Measurements from ENCODE around the gene ZNF579.
"Not testable (repeated sequence)": the region's sequence is repeated elsewhere in the genome, so short reads cannot be mapped to it uniquely, and the experiment has no call there.

ZNF579 gene

GRCh38 chr19:55578031-55578760 lies 2.5 kb downstream of the ZNF579 start:
- Histone ChIP-seq H3K36me3 (ENCODE audit: insufficient read depth, low read length) (peaks cover 15% of the 10 kb centered on the region; the same call in 1 of the 2 replicates), H3K27ac (no peak overlapping the region), H3K9ac (ENCODE audit: insufficient read length) (no peak overlapping the region), H3K4me3 (no peak overlapping the region), H3K9me3 (ENCODE audit: low read depth, low read length) (no peaks in the 10 kb centered on the region)
- TF ChIP-seq FOXP2 (optimal IDR thresholded peaks at IDR 0.05; ENCODE audit: control extremely low read depth, extremely low read length, insufficient read depth) (no peak), EZH2 (IDR thresholded peaks at IDR 0.05) (no peak), POLR2AphosphoS5 (IDR thresholded peaks at IDR 0.05; ENCODE audit: borderline replicate concordance, low read depth, low read length) (no peak)
- no peak for DNase-seq (ENCODE audit: low read depth, low spot score)

GRCh38 chr19:55576746-55577145 lies 3.9 kb downstream of the ZNF579 start:
- Histone ChIP-seq H3K4me3 (no peak overlapping the region), H3K36me3 (ENCODE audit: insufficient read depth, low read length) (peaks cover 15% of the 10 kb centered on the region; the same call in 1 of the 2 replicates), H3K9me3 (ENCODE audit: low read depth, low read length) (no peaks in the 10 kb centered on the region), H3K27ac (no peak overlapping the region), H3K9ac (ENCODE audit: insufficient read length) (no peak overlapping the region)
- no peak for DNase-seq (ENCODE audit: low read depth, low spot score)
- TF ChIP-seq EZH2 (IDR thresholded peaks at IDR 0.05) (no peak), FOXP2 (optimal IDR thresholded peaks at IDR 0.05; ENCODE audit: control extremely low read depth, extremely low read length, insufficient read depth) (no peak), POLR2AphosphoS5 (IDR thresholded peaks at IDR 0.05; ENCODE audit: borderline replicate concordance, low read depth, low read length) (no peak)

GRCh38 chr19:55573929-55574328 lies 6.7 kb downstream of the ZNF579 start:
- H3K4me3 ChIP-seq; H3K9me3 ChIP-seq (ENCODE audit: low read depth, low read length); H3K9ac ChIP-seq (ENCODE audit: insufficient read length): not testable (repeated sequence)

GRCh38 chr19:55569477-55569876 lies 11.2 kb downstream of the ZNF579 start:
- H3K4me3 ChIP-seq; H3K27ac ChIP-seq; H3K9me3 ChIP-seq (ENCODE audit: low read depth, low read length); H3K36me3 ChIP-seq (ENCODE audit: insufficient read depth, low read length); DNase-seq (ENCODE audit: low read depth, low spot score); H3K9ac ChIP-seq (ENCODE audit: insufficient read length): not testable (repeated sequence)

More at GRCh38 chr19:55573929-55574328, 6.7 kb downstream of the ZNF579 start:
- not testable (repeated sequence) for H3K27ac ChIP-seq; DNase-seq (ENCODE audit: low read depth, low spot score)
- H3K36me3 ChIP-seq (ENCODE audit: insufficient read depth, low read length), result peaks cover 15% of the 10 kb centered on the region; the same call in 1 of the 2 replicates

GRCh38 chr19:55567708-55568328 lies 12.8 kb downstream of the ZNF579 start:
- no peak overlapping the region for H3K9ac ChIP-seq (ENCODE audit: insufficient read length)
- TF ChIP-seq FOXP2 (optimal IDR thresholded peaks at IDR 0.05; ENCODE audit: control extremely low read depth, extremely low read length, insufficient read depth) (no peak), POLR2AphosphoS5 (IDR thresholded peaks at IDR 0.05; ENCODE audit: borderline replicate concordance, low read depth, low read length) (no peak), EZH2 (IDR thresholded peaks at IDR 0.05) (no peak)
- no peaks in the 10 kb centered on the region for H3K36me3 ChIP-seq (ENCODE audit: insufficient read depth, low read length)
- H3K9me3 ChIP-seq (ENCODE audit: low read depth, low read length), result no peaks in the 10 kb centered on the region
- no peak for DNase-seq (ENCODE audit: low read depth, low spot score)
- no peak overlapping the region for H3K27ac ChIP-seq
- H3K4me3 ChIP-seq, result no peak overlapping the region

- TF ChIP-seq FOXP2 (optimal IDR thresholded peaks at IDR 0.05; ENCODE audit: control extremely low read depth, extremely low read length, insufficient read depth) (no peak), EZH2 (IDR thresholded peaks at IDR 0.05) (no peak), POLR2AphosphoS5 (IDR thresholded peaks at IDR 0.05; ENCODE audit: borderline replicate concordance, low read depth, low read length) (no peak)
- Histone ChIP-seq H3K36me3 (ENCODE audit: insufficient read depth, low read length) (no peaks in the 10 kb centered on the region), H3K9me3 (ENCODE audit: low read depth, low read length) (no peaks in the 10 kb centered on the region), H3K9ac (ENCODE audit: insufficient read length) (no peak overlapping the region), H3K4me3 (no peak overlapping the region), H3K27ac (no peak overlapping the region)
- no peak for DNase-seq (ENCODE audit: low read depth, low spot score)
Measured at GRCh38 chr19:55566823-55567222, 13.8 kb downstream of the ZNF579 start.

- H3K36me3 ChIP-seq (ENCODE audit: insufficient read depth, low read length), result no peaks in the 10 kb centered on the region
- TF ChIP-seq EZH2 (IDR thresholded peaks at IDR 0.05), result no peak
- TF ChIP-seq FOXP2 (optimal IDR thresholded peaks at IDR 0.05; ENCODE audit: control extremely low read depth, extremely low read length, insufficient read depth), result no peak
- TF ChIP-seq POLR2AphosphoS5 (IDR thresholded peaks at IDR 0.05; ENCODE audit: borderline replicate concordance, low read depth, low read length), result no peak
- no peak overlapping the region for H3K9ac ChIP-seq (ENCODE audit: insufficient read length)
- no peaks in the 10 kb centered on the region for H3K9me3 ChIP-seq (ENCODE audit: low read depth, low read length)
- no peak overlapping the region for H3K4me3 ChIP-seq
- no peak for DNase-seq (ENCODE audit: low read depth, low spot score)
- no peak overlapping the region for H3K27ac ChIP-seq
Measured at GRCh38 chr19:55563261-55563690, 17.4 kb downstream of the ZNF579 start.

GRCh38 chr19:55559684-55560083 lies 21.0 kb downstream of the ZNF579 start:
- H3K9me3 ChIP-seq (ENCODE audit: low read depth, low read length), result no peaks in the 10 kb centered on the region
- no peak for DNase-seq (ENCODE audit: low read depth, low spot score)
- TF ChIP-seq POLR2AphosphoS5 (IDR thresholded peaks at IDR 0.05; ENCODE audit: borderline replicate concordance, low read depth, low read length), result no peak
- no peak for TF ChIP-seq EZH2 (IDR thresholded peaks at IDR 0.05)
- no peak for TF ChIP-seq FOXP2 (optimal IDR thresholded peaks at IDR 0.05; ENCODE audit: control extremely low read depth, extremely low read length, insufficient read depth)

GRCh38 chr19:55554741-55555152 lies 25.9 kb downstream of the ZNF579 start:
- TF ChIP-seq POLR2AphosphoS5 (IDR thresholded peaks at IDR 0.05; ENCODE audit: borderline replicate concordance, low read depth, low read length) (no peak), EZH2 (IDR thresholded peaks at IDR 0.05) (no peak), FOXP2 (optimal IDR thresholded peaks at IDR 0.05; ENCODE audit: control extremely low read depth, extremely low read length, insufficient read depth) (no peak)
- no peaks in the 10 kb centered on the region for H3K36me3 ChIP-seq (ENCODE audit: insufficient read depth, low read length)
- no peak overlapping the region for H3K27ac ChIP-seq
- no peak overlapping the region for H3K9ac ChIP-seq (ENCODE audit: insufficient read length)
- DNase-seq (ENCODE audit: low read depth, low spot score), result no peak
- no peak overlapping the region for H3K4me3 ChIP-seq
- H3K9me3 ChIP-seq (ENCODE audit: low read depth, low read length), result no peaks in the 10 kb centered on the region

More at GRCh38 chr19:55559684-55560083, 21.0 kb downstream of the ZNF579 start:
- Histone ChIP-seq H3K36me3 (ENCODE audit: insufficient read depth, low read length) (no peaks in the 10 kb centered on the region), H3K27ac (no peak overlapping the region), H3K4me3 (no peak overlapping the region), H3K9ac (ENCODE audit: insufficient read length) (no peak overlapping the region)
